K562 (cell line): ENCODE measurements around the gene FKBP2. TPM values are rescaled to one million over a fixed set of nuclear protein-coding genes. Genes with fewer than 3 reads are reported as not detected.
A peak's percentile ranks its signal among the peaks of the same experiment; 100 is the strongest.

ENCODE experiments used
- ATAC-seq: fragments of 200-7000 bp; cut with Tn5 transposase; 3 replicates; pipeline ENCODE4 v1.9.1; 2020; ENCODE audit warnings: moderate library complexity
- BruUV-seq: library from RNA; stranded (reverse); fragments of 400-500 nt; replicated peaks from 2 replicates; lab custom pipeline; 2021; lab: Mats Ljungman, UMichigan
- CTCF ChIA-PET: fragments of 300-600 bp; formaldehyde crosslinking; extraction: SDS; loops from one replicate; lab custom pipeline; 2021; ENCODE audit warnings: low intra/inter-chr PET ratio; lab: Yijun Ruan, JAX
- POLR2A ChIA-PET: fragments of 300-600, 350-650 bp; sonication (Branson Sonifier 250); formaldehyde crosslinking; extraction: SDS; loops from one replicate; lab custom pipeline; 2021; ENCODE audit warnings: antibody characterized with exemption, inconsistent platforms; lab: Yijun Ruan, JAX
- DNase-seq, 4 experiments: peaks; one replicate each; pipeline versions ENCODE4 v3.0.0 to v3.0.0-alpha.2; 2011 to 2018; ENCODE audit warnings: low spot score in 3 of 4, mixed read lengths in 3 of 4; ENCODE audit errors: extremely low read depth in 1 of 4
- FAIRE-seq: peaks from 2 replicates; lab custom pipeline; 2011; peaks lifted over from hg19 to GRCh38; lab: Jason Lieb, UNC
- H2AFZ ChIP-seq: 2 replicates; pipeline ENCODE4 v1.6.0; 2011; ENCODE audit warnings: low read depth, low read length, control low read depth, inconsistent platforms
- H3K27ac ChIP-seq: fragments of 200-600 bp; 3 replicates; pipeline ENCODE4 v1.8.0; 2011; ENCODE audit warnings: low read depth, mild to moderate bottlenecking, control low read depth, inconsistent platforms, low read length, moderate library complexity, mixed read lengths; ENCODE audit errors: extremely low read depth
- H3K27me3 ChIP-seq, 2 experiments: fragments of 300-600 bp in 1 of 2; 2 replicates in 1 of 2; 3 replicates in 1 of 2; pipeline versions ENCODE4 v1.6.0 to v1.8.0; 2011; ENCODE audit warnings: inconsistent platforms in 2 of 2, low read length in 2 of 2, mild to moderate bottlenecking in 1 of 2, mixed read lengths in 1 of 2, moderate library complexity in 1 of 2; ENCODE audit not compliant: control insufficient read depth in 2 of 2, insufficient read depth in 2 of 2
- H3K36me3 ChIP-seq: fragments of 300-600 bp; 3 replicates; pipeline ENCODE4 v1.8.0; 2011; ENCODE audit warnings: mild to moderate bottlenecking, low read length, inconsistent platforms; ENCODE audit not compliant: control insufficient read depth, insufficient read depth
- H3K4me1 ChIP-seq, 2 experiments: fragments of 200-600 bp in 1 of 2; replicated peaks in 1 of 2; 2 replicates in 1 of 2; 3 replicates in 1 of 2; pipeline versions ENCODE4 v1.5.1 to v1.8.0; 2011; ENCODE audit warnings: inconsistent platforms in 2 of 2, low read length in 2 of 2, mild to moderate bottlenecking in 1 of 2, mixed read lengths in 1 of 2, moderate library complexity in 1 of 2; ENCODE audit not compliant: control insufficient read depth in 2 of 2, insufficient read depth in 2 of 2
- H3K4me2 ChIP-seq: 2 replicates; pipeline ENCODE4 v1.6.1; 2011; ENCODE audit warnings: low read length, control low read depth, inconsistent platforms, mixed read lengths; ENCODE audit not compliant: insufficient read depth
- H3K4me3 ChIP-seq: fragments of 200-600 bp; sonication (generic), shearing (Covaris generic); 2 replicates; pipeline ENCODE4 v1.5.1; 2016; ENCODE audit warnings: control low read depth, inconsistent platforms
- H3K79me2 ChIP-seq: fragments of 200-600 bp; 3 replicates; pipeline ENCODE4 v1.8.0; 2011; ENCODE audit warnings: low read length, inconsistent platforms; ENCODE audit not compliant: control insufficient read depth, insufficient read depth
- H3K9ac ChIP-seq, 2 experiments: 2 replicates each; pipeline versions ENCODE4 v1.6.0 to v1.6.1; 2011; ENCODE audit warnings: low read depth in 2 of 2, low read length in 2 of 2, control low read depth in 1 of 2, inconsistent platforms in 1 of 2, mild to moderate bottlenecking in 1 of 2, mixed read lengths in 1 of 2; ENCODE audit not compliant: insufficient read depth in 1 of 2
- H3K9me1 ChIP-seq: one replicate; pipeline ENCODE4 v1.6.0; 2011; ENCODE audit warnings: inconsistent platforms, mild to moderate bottlenecking, low read length, moderate library complexity; ENCODE audit not compliant: control insufficient read depth, insufficient read depth
- H3K9me3 ChIP-seq: replicated peaks from 2 replicates; pipeline ENCODE4 v1.5.1; 2011; ENCODE audit warnings: low read depth, low read length, inconsistent platforms; ENCODE audit not compliant: control insufficient read depth, insufficient read depth
- H4K20me1 ChIP-seq: replicated peaks from 2 replicates; pipeline ENCODE4 v1.6.1; 2011; ENCODE audit warnings: low read length, inconsistent platforms, mixed read lengths; ENCODE audit not compliant: control insufficient read depth, insufficient read depth
- BMI1 ChIP-seq: fragments of 150-350 bp; IDR thresholded peaks from 2 replicates; pipeline ENCODE4 v1.6.1; 2014; ENCODE audit warnings: low read length
- BRD9 ChIP-seq: fragments of 450-650 bp; IDR thresholded peaks from 2 replicates; pipeline ENCODE4 v1.6.1; 2018; ENCODE audit warnings: low read depth; ENCODE audit not compliant: partially characterized antibody
- DLX4 ChIP-seq: fragments of 250-450 bp; sonication (Bioruptor Pico); IDR thresholded peaks from 2 replicates; pipeline ENCODE4 v1.6.1; 2021; ENCODE audit warnings: mild to moderate bottlenecking
- FOXK1 ChIP-seq: sonication (generic); formaldehyde crosslinking; IDR thresholded peaks from 2 replicates; pipeline ENCODE4 v1.8.0; 2022; ENCODE audit warnings: missing genetic modification reagents, mild to moderate bottlenecking, borderline replicate concordance
- KAT7 ChIP-seq: sonication (generic); formaldehyde crosslinking; IDR thresholded peaks from 2 replicates; pipeline ENCODE4 v1.8.0; 2022; ENCODE audit warnings: missing genetic modification reagents, mild to moderate bottlenecking, borderline replicate concordance
- KDM5B ChIP-seq: fragments of 200-600 bp; sonication (generic); IDR thresholded peaks from 2 replicates; pipeline ENCODE4 v1.6.1; 2012; ENCODE audit warnings: low read depth, mild to moderate bottlenecking, moderate library complexity, low read length, control low read depth, inconsistent platforms; ENCODE audit not compliant: insufficient replicate concordance
- PCBP1 ChIP-seq: fragments of 200-400 bp; formaldehyde crosslinking; IDR thresholded peaks from 2 replicates; pipeline ENCODE4 v1.6.1; 2018; ENCODE audit warnings: mild to moderate bottlenecking, low read depth, low read length; ENCODE audit not compliant: poor library complexity, severe bottlenecking
- RBM17 ChIP-seq: fragments of 200-400 bp; formaldehyde crosslinking; IDR thresholded peaks from 2 replicates; pipeline ENCODE4 v1.6.1; 2017; ENCODE audit warnings: low read depth, mild to moderate bottlenecking, low read length, borderline replicate concordance
- SMARCA4 ChIP-seq: fragments of 450-650 bp; IDR thresholded peaks from 2 replicates; pipeline ENCODE4 v1.6.1; 2016
- SMARCA5 ChIP-seq: fragments of 450-650 bp; IDR thresholded peaks from 2 replicates; pipeline ENCODE4 v1.6.1; 2016
- ZFX ChIP-seq: sonication (generic); formaldehyde crosslinking; IDR thresholded peaks from 2 replicates; pipeline ENCODE4 v1.8.0; 2022; ENCODE audit warnings: mild to moderate bottlenecking, missing genetic modification reagents, moderate library complexity
- WGBS: fragments of 100-300 bp; shearing (Covaris generic); methylation state at CpG from one replicate; pipeline ENCODE4 v1.1.6; 2016; ENCODE audit warnings: low coverage, mixed read lengths; ENCODE audit not compliant: insufficient coverage; ENCODE audit errors: missing lambda C conversion rate; 5-methylcytosine and 5-hydroxymethylcytosine counted together
- in situ Hi-C: fragments of 300-500 bp; cut with MboI; formaldehyde crosslinking; loops from 4 replicates; pipeline ENCODE4 v1.15.0; 2018; ENCODE audit warnings: inconsistent platforms, mixed read lengths
- intact Hi-C: fragments of 100-400 bp; cut with micrococcal nuclease; formaldehyde crosslinking; loops from 2 replicates; pipeline ENCODE4 v1.14.2; 2022
- polyA plus RNA-seq, 8 experiments: library from polyadenylated mRNA; depleted of rRNA in 4 of 8; stranded (reverse) in 5 of 8; unstranded in 3 of 8; fragments of >200 nt; fragmentation: Nextera tagmentation in 2 of 8; fragmentation: Illumina TruSeq in 1 of 8; extraction: Ambion mirVana in 2 of 8; extraction: Trizol in 1 of 8; gene quantifications; 2 replicates each; pipeline versions ENCODE4 v1.2.1 to v1.2.3, GENCODE V29; 2011 to 2014; ENCODE audit warnings: inconsistent platforms in 1 of 8, missing spikeins in 1 of 8
- total RNA-seq, 7 experiments: library from RNA; depleted of rRNA in 6 of 7; stranded (reverse); fragments of >200 nt in 6 of 7; fragmentation: Illumina TruSeq in 2 of 7; extraction: Trizol in 2 of 7; gene quantifications; 2 replicates each; pipeline versions ENCODE4 v1.2.1 to v1.2.3, GENCODE V29; 2011 to 2021; ENCODE audit warnings: low replicate concordance in 1 of 7
- TF ChIP-seq, protein P1 (sequence below), 3 experiments: fragments of 200-800 bp in 1 of 3; sonication (Bioruptor generic) in 1 of 3; sonication (generic) in 1 of 3; formaldehyde crosslinking in 1 of 3; IDR thresholded peaks; 2 replicates each; pipeline versions ENCODE4 v1.6.1 to v1.8.0; 2016 to 2022; ENCODE audit warnings: mild to moderate bottlenecking in 2 of 3, missing compliant biosample characterization in 2 of 3, missing genetic modification characterization in 2 of 3, missing genetic modification reagents in 1 of 3
- TF ChIP-seq, protein P2 (sequence below): sonication (generic); formaldehyde crosslinking; IDR thresholded peaks from 2 replicates; pipeline ENCODE4 v1.8.1; 2023; ENCODE audit warnings: mild to moderate bottlenecking, missing genetic modification reagents

The FKBP2 gene
- total and polyA plus RNA-seq, 9 of the 15 experiments (the other 6 are each of a cell fraction or from before 2014, with no cell fraction given), result 3.5 to 151 (median 58.1) TPM

DNA sequence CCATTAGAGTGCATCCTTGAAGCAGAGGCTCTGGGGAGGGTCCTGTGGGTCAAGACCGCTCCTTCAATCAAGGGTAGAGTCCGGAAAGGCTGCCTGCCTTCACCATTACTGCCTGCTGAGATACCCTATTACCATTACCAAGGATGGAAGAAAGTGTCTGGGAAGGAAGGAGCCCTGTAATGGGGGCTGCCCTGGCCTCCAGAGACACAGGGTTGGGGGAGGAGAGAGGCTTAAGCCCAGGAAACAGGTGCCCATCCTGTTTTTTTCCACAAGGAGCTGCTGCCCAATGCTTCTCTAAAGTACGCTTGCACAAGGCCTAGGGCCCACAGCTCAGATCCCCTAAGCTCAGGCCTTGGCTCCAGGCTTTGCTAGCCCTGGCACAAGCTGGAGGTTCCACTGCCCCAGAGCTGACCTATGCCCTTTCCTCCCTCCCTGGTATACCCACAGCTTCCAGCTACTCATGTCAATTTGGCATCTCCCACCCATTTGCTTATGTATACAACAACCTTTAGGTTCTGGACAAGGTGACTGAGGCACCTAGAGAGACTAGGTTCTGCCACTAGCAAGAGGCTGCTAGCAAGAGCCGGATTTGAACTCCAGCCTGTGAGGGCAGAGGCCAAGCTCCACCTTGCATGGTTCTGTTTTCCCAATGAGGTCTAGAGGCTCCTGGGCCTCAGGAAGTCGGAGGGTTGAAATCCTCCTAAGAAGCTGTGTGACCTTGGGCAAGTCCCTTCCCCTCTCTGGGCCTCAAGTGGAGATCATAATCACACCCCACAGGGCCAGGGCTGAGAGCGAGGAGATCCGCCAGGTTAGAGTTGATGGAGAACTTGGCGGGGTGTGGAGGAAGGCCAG, 8.9 kb downstream of the FKBP2 start (continued):
- TF ChIP-seq, protein P1, sequence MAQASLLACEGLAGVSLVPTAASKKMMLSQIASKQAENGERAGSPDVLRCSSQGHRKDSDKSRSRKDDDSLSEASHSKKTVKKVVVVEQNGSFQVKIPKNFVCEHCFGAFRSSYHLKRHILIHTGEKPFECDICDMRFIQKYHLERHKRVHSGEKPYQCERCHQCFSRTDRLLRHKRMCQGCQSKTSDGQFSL (CRISPR knock-in tag; IDR thresholded peaks at IDR 0.05), result 0 out of 2 replicates have a peak, but pooled peaks have one; percentile 4
- TF ChIP-seq, protein P1 (tag; IDR thresholded peaks at IDR 0.05), result no peak
- TF ChIP-seq BRD9 (peak; percentile 84), ZFX (0 out of 2 replicates have a peak, but pooled peaks have one; percentile 24), SMARCA5 (peak; percentile 94)
- TF ChIP-seq, all 486 proteins: peak for 21

DNA sequence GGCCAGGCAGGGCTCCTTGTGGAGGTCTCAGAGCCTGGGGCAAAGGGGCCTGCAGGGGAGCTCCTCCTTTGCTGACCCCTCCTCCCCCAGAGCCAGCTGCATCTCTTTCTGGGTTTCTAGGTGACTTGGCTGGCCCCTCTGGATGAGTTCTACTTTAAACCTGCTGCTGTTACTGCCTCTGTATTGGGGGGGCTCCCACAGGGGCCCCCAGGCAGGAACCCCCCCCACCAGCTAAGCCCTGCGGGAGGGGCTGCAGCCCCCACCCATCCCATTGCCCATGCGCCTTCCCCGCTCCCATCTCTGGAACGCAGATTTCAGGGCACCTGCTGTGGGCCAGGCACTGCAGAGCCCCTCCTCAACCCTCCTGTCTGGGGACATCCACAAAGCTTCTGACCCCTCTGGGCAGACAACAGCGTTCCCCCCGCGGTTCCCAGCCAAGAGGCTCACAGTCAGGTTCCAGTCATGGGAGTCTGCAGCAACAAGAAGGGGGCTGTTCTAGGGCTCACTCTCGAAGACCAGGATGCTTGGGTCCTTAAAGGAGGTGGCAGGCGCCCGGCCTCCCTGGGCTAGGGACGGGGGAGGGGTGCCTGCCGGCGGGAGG, 9.6 kb downstream of the FKBP2 start:
- ChIA-PET POLR2A (interaction anchor here (0.5 to 7.8 kb wide), 6 partner anchors 9 to 1260 kb away, joined by 3 to 58 read pairs (median 3); partner anchors contain the start of gene FERMT3), CTCF (interaction anchor here (0.7 kb wide), 1 partner anchor 50 kb away, joined by 3 read pairs; the partner anchor contains the start of gene CATSPERZ)
- peak overlapping the region; percentile 80; the same call in 1 of the 3 replicates for H3K27ac ChIP-seq
- H3K79me2 ChIP-seq, result peaks cover 36% of the 10 kb centered on the region
- peak overlapping the region; percentile 94 for H2AFZ ChIP-seq
- DNase-seq (peak in 2 of 4 experiments; percentile 69 to 75), FAIRE-seq (no peak), ATAC-seq (peak; percentile 41)
- no peaks in the 10 kb centered on the region for H3K27me3 ChIP-seq
- H3K4me1 ChIP-seq, result peaks cover 30 to 89% of the 10 kb centered on the region in 2 experiments
- 9% methylated on average over 10 of the region's 13 CpGs for WGBS
- peak overlapping the region; percentile 87 for H3K4me3 ChIP-seq
- in situ Hi-C loops, result no loop called here
- H3K9me1 ChIP-seq, result no peaks in the 10 kb centered on the region
- peak overlapping the region; percentile 88 for H3K4me2 ChIP-seq
- no TSS peak for BruUV-seq
- H3K9me3 ChIP-seq, result no peaks in the 10 kb centered on the region
- peaks cover 32% of the 10 kb centered on the region; the same call in 2 of the 3 replicates for H3K36me3 ChIP-seq
- peaks cover 7% of the 10 kb centered on the region for H4K20me1 ChIP-seq
- intact Hi-C loops, result no loop called here
- peak overlapping the region; percentile 84 to 95; a peak in 3 of 4 replicates for H3K9ac ChIP-seq
- TF ChIP-seq BMI1 (no peak), FOXK1 (CRISPR knock-in tag) (no peak), RBM17 (no peak), PCBP1 (no peak), KDM5B (peak; percentile 16), KAT7 (CRISPR knock-in tag) (no peak), DLX4 (CRISPR knock-in tag) (no peak), SMARCA4 (no peak)
- TF ChIP-seq, protein P2, sequence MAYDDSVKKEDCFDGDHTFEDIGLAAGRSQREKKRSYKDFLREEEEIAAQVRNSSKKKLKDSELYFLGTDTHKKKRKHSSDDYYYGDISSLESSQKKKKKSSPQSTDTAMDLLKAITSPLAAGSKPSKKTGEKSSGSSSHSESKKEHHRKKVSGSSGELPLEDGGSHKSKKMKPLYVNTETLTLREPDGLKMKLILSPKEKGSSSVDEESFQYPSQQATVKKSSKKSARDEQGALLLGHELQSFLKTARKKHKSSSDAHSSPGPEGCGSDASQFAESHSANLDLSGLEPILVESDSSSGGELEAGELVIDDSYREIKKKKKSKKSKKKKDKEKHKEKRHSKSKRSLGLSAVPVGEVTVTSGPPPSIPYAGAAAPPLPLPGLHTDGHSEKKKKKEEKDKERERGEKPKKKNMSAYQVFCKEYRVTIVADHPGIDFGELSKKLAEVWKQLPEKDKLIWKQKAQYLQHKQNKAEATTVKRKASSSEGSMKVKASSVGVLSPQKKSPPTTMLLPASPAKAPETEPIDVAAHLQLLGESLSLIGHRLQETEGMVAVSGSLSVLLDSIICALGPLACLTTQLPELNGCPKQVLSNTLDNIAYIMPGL (CRISPR knock-in tag), result no peak
- TF ChIP-seq, protein P1 (CRISPR knock-in tag; IDR thresholded peaks at IDR 0.05), result 0 out of 2 replicates have a peak, but pooled peaks have one; percentile 10
- TF ChIP-seq, protein P1 (tag; IDR thresholded peaks at IDR 0.05), result no peak
